Activated naive CD8-positive, alpha-beta T cell treated with anti-CD3 and anti-CD28 coated beads, Interleukin-2, amount 10 ng/mL, durations not matched to agents 7 days and 5 days (primary cell): ENCODE results near the gene CFL2. TPM values are rescaled to one million over a fixed set of nuclear protein-coding genes. Genes with fewer than 3 reads are reported as not detected.

Source experiments
- ATAC-seq: fragments of 150-1000 bp; cut with Tn5 transposase; one replicate; pipeline ENCODE4 v1.10.0; 2021; ENCODE audit warnings: low read depth, moderate library complexity
- POLR2A ChIA-PET: fragments of 350-600 bp; sonication (Branson Sonifier 250); formaldehyde crosslinking; loops from one replicate; lab custom pipeline; 2021; ENCODE audit warnings: antibody characterized with exemption; lab: Charles Lee
- DNase-seq: peaks from one replicate; pipeline ENCODE4 v3.0.0; 2021
- H3K27ac Mint-ChIP-seq: one replicate; pipeline ENCODE4 v1.8.0; 2022; ENCODE audit warnings: mild to moderate bottlenecking, mixed read lengths
- H3K27me3 Mint-ChIP-seq: one replicate; pipeline ENCODE4 v1.8.0; 2022; ENCODE audit warnings: mild to moderate bottlenecking, moderate library complexity, mixed read lengths
- H3K36me3 Mint-ChIP-seq: one replicate; pipeline ENCODE4 v1.8.0; 2021; ENCODE audit warnings: mild to moderate bottlenecking, mixed read lengths
- H3K4me1 Mint-ChIP-seq: one replicate; pipeline ENCODE4 v1.8.0; 2021; ENCODE audit warnings: mixed read lengths
- H3K4me3 Mint-ChIP-seq: one replicate; pipeline ENCODE4 v1.8.0; 2022; ENCODE audit warnings: mild to moderate bottlenecking, moderate library complexity, mixed read lengths
- H3K9me3 Mint-ChIP-seq: one replicate; pipeline ENCODE4 v1.8.0; 2021; ENCODE audit warnings: mixed read lengths
- total RNA-seq, 2 experiments: library from RNA; stranded (reverse); gene quantifications; one replicate each; pipeline ENCODE4 v1.2.3, GENCODE V29; 2021

The CFL2 gene
- total RNA-seq, 2 experiments from 2014 or later = 9.8 to 12.5 TPM

DNA sequence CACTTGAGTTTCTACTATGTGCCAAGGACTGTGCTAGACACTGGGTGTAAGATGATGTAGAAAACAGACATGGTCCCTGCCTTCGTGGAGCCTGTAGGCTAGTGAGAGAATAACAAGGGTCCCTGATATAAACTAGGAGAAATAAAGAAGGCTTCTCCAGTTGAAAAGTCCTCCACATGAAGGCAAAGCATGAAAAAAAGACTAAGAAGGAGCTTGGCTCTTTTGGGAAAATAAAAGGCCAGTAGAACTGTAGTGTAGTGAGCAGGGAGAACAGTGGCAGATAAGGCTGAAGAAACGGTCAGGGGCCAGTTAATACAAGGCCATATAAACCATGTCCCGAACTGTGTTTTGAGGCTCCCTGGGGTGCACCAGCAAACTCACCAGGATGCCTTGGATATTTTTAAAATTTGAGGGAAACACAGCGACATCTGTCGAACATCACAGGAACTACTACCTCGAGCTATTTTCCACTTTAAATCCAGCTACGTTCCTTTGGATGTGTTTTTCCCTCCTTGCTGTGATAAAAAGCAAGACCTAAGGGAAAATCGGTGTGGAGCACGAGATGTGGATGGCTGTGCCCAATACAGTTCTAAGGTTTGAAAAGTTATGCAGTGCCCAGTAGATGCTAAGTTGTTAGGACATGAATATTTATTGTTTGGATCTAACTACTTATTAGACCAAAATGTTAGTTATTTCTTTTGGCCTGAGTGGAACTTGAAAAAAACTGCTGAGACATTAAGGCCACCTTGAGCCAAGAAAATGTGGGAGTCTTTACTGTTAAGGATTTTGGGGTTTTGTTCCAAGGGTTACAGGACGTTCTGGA is 8.5 kb upstream of the CFL2 start:
- Mint-ChIP-seq H3K36me3 (no peaks in the 10 kb centered on the region), H3K4me3 (no peak overlapping the region), H3K4me1 (no peaks in the 10 kb centered on the region), H3K27ac (no peak overlapping the region), H3K27me3 (peaks cover 16% of the 10 kb centered on the region), H3K9me3 (no peaks in the 10 kb centered on the region)
- ATAC-seq = peak; percentile 50
- DNase-seq = no peak
- POLR2A ChIA-PET = interaction anchor here (0.6 to 0.9 kb wide), 2 partner anchors 50 to 168 kb away, joined by 3 read pairs; no protein-coding TSS in a partner anchor

DNA sequence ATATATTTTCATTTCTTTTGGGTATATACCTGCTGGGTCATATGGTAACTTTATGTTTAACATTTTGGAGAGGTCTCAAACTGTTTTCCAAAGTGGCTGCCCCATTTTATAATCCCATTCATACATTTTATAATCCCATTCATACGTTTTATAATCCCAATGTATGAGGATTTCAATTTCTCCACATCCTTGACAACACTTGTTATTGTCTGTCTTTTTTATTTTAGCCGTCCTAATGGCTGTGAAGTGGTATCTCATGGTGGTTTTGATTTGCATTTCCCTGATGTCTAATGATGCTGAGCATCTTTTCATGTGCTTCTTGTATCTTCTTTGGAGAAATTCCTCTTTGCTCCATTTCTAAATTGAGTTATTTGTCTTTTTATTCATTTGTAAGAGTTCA is 6.7 kb upstream of the CFL2 start:
- no peaks in the 10 kb centered on the region for H3K36me3 Mint-ChIP-seq
- H3K4me1 Mint-ChIP-seq = no peaks in the 10 kb centered on the region
- H3K4me3 Mint-ChIP-seq = no peak overlapping the region
- POLR2A ChIA-PET = no interaction called here
- peaks cover 20% of the 10 kb centered on the region for H3K27me3 Mint-ChIP-seq
- no peaks in the 10 kb centered on the region for H3K9me3 Mint-ChIP-seq
- DNase-seq = no peak
- H3K27ac Mint-ChIP-seq = no peak overlapping the region
- no peak for ATAC-seq

DNA sequence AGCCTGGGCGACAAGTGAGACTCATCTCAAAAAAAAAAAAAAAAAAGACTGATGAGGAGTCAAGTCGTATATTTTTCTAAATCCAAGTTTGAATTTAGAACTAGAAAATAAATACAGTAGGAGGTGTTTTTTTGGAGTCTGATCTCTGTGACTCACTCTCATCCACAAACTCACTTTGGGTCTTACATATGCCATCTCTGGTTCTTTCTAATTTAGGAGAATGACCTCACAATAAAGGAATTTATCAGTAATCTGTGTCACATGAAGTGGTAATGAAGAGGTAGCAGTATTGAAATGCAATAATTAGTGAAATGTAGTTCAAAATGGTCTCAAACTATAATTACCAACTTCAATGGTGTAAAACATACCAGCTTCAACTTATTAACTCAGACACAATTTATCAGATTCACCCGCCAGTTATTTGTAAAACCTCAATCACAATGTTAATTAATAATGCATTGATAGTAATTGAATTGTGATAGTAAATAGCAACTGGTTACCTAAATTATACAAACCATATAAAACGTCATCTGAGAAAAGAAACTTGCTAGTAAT is 4.4 kb upstream of the CFL2 start:
- POLR2A ChIA-PET = no interaction called here
- ATAC-seq (no peak), DNase-seq (no peak)
- H3K9me3 Mint-ChIP-seq = no peaks in the 10 kb centered on the region
- peaks cover 23% of the 10 kb centered on the region for H3K27me3 Mint-ChIP-seq
- H3K27ac Mint-ChIP-seq = no peak overlapping the region
- H3K36me3 Mint-ChIP-seq = peaks cover 1% of the 10 kb centered on the region
- no peak overlapping the region for H3K4me3 Mint-ChIP-seq
- peaks cover 4% of the 10 kb centered on the region for H3K4me1 Mint-ChIP-seq

DNA sequence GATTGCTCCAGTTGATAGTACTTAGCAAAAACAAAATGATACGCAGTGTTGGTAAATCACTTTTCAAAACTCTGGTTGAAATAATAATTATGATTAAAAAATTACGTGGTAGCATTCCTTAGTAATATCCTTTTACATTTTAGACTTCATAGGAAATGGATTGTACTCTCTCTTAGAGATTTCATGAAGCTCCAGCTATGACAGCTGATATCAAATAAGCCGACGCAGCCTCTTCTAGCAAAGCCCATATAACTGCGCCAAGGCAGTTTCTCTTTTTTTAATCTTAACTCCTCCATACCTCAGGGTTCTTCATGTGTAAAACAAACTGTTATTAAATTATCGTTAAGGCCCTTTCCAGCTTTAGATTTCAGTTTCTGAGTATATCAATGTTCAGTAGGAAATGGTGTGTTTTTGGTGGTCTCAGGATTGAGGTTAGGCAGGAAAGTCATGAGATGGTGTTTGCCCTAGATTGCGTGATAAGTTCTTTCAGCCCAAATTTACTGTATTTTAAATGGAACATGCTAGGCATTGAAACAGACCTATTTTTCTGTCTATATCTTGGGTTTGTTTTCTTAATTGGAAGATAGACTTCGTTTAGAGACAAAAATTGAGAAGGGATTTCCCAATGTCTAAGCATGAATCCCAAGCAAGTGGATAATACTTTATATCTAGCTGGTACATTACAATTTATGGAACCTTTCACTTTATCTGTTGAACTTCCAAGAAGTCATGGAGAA is 902 bp upstream of the CFL2 start:
- ATAC-seq = no peak
- no peaks in the 10 kb centered on the region for H3K9me3 Mint-ChIP-seq
- POLR2A ChIA-PET = interaction anchor here (0.6 to 1.1 kb wide), 2 partner anchors 7 to 160 kb away, joined by 3 to 4 read pairs; partner anchors contain the start of gene BAZ1A

DNA sequence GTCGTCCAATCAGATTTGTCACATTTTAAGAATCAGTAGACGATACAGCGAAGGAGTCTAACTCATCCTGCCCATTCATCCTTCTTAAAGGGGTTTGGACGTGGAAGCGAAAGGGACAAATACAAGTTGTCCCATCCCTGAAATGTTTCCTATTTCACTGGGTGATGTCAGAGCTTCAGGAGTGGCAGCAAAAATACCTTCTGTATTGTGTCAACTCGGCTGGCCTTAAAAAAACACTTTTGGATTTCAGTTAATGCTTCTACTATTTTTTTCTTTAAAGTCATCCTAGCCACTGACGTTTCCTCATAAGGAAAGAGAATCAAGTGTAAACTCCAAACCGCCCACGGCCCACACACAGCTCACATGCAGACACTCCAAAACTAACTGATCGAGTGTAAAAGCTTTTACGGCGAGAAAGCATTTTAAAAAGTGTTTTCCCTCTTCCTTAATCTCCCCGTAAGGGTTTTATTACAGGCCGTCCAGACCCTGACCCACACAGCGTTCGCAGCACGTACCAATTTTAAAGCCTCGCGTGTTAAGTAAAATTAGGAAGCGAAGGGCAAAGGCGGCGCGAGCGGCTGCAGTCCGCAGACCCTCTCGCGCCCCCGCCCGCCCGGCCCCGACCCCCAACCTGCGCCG is 593 bp downstream of the CFL2 start:
- DNase-seq = no peak
- Mint-ChIP-seq H3K4me3 (peak overlapping the region; percentile 94), H3K9me3 (no peaks in the 10 kb centered on the region), H3K36me3 (peaks cover 7% of the 10 kb centered on the region), H3K4me1 (peaks cover 14% of the 10 kb centered on the region), H3K27me3 (peaks cover 7% of the 10 kb centered on the region), H3K27ac (peak overlapping the region; percentile 86)
- POLR2A ChIA-PET = interaction anchor here (1.2 kb wide), 1 partner anchor 84 kb away, joined by 3 read pairs; the partner anchor contains the start of gene SNX6
- ATAC-seq = no peak

More for the DNA sequence above, 902 bp upstream of the CFL2 start:
- Mint-ChIP-seq H3K4me1 (peaks cover 14% of the 10 kb centered on the region), H3K27ac (peak overlapping the region; percentile 54), H3K4me3 (peak overlapping the region; percentile 67), H3K27me3 (peaks cover 12% of the 10 kb centered on the region), H3K36me3 (peaks cover 7% of the 10 kb centered on the region)
- DNase-seq = no peak

DNA sequence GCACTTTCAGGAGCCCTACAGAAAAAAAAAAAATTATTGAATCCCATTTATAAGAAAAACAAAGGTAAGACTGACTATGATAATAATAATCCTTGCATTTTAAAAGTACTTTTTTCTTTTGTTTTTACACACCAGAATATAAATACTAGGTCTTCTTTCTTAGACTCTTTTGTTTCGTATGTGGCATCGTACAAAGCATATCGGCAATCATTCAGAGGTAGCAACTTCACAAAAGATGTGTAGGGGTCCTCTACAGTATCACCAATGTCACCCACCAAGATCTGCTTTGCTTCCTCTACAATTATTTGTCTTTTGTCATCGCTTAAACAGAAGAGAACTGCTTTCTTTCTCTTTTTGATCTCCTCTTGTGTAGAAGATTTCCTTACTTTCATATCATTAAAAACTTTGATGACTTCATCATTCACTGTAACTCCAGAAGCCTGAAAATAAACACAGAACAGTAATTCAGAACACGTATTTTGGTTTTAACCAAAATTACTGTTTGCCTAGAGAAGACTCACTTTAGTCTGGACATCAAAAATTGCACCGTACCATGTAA is 1.2 kb downstream of the CFL2 start:
- peak overlapping the region; percentile 94 for H3K4me3 Mint-ChIP-seq
- ATAC-seq (no peak), DNase-seq (no peak)
- peaks cover 7% of the 10 kb centered on the region for H3K27me3 Mint-ChIP-seq
- no peaks in the 10 kb centered on the region for H3K9me3 Mint-ChIP-seq
- peak overlapping the region; percentile 86 for H3K27ac Mint-ChIP-seq
- H3K4me1 Mint-ChIP-seq = peaks cover 14% of the 10 kb centered on the region
- peaks cover 7% of the 10 kb centered on the region for H3K36me3 Mint-ChIP-seq
- POLR2A ChIA-PET = interaction anchor here (1.2 kb wide), 1 partner anchor 83 kb away, joined by 3 read pairs; the partner anchor contains the start of gene SNX6

DNA sequence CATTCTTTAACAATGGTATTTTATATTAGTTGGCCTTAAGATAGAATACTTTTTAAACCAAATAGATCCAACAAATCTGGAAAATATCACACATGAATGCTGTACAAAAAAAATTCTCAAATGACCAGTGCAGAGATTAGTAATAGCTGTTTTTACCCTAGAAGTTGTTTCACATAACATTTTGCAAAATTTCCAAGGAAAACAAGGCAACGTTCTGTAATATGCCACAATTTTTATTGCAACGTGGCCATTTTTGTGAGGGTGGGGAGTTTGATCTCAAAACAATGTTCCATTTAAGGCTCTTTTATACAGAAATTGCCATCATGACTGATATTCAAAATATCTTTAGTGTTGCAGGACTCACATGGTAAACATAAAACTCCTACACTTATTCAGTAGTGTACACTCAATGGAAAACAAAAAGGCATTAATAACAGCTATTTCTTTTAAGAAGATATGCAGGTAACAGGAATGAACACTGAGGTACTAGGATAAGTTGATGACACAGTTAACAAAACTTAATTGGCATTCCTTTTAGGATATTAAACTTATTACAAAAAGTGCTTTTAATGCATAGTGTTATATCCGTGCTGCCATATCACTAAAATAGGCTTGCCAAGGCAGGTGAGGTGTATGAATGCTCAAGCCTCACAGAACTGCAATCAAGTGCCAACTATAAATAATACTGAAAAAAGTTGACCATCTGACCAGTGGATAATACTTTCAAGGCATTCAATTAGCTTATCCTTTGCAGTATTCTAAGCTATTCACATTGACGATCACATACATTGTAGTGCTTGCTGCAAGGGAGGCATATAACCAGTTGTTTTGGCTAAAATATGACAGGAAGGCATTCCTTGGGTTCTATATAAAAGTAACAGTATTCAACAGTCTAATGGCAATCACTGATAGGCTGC is 2.3 kb downstream of the CFL2 start:
- Mint-ChIP-seq H3K27ac (no peak overlapping the region), H3K4me3 (no peak overlapping the region), H3K36me3 (peaks cover 7% of the 10 kb centered on the region), H3K4me1 (peaks cover 14% of the 10 kb centered on the region), H3K27me3 (peaks cover 4% of the 10 kb centered on the region), H3K9me3 (no peaks in the 10 kb centered on the region)
- no peak for DNase-seq
- POLR2A ChIA-PET = no interaction called here
- ATAC-seq = no peak

DNA sequence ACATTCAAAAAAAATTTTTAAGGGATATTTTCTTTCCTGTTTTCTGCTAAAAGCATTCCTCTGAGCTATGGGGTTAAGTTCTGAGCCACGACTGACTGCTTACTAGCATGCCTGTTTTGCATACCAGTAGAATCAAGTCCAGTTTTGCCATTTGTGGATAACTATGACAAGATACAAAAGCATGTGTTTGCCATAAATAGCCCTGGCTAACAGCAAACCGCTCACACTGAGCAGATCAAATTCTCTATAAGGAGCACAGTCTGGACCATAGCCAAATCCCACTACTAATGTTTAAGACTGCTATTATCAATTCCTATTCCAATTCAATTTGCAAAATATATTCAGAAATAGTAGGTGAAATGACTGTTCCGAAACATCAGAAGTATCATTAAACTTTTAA is 3.2 kb downstream of the CFL2 start:
- Mint-ChIP-seq H3K27me3 (peaks cover 3% of the 10 kb centered on the region), H3K27ac (no peak overlapping the region), H3K9me3 (no peaks in the 10 kb centered on the region), H3K4me1 (peaks cover 14% of the 10 kb centered on the region), H3K36me3 (peaks cover 7% of the 10 kb centered on the region), H3K4me3 (no peak overlapping the region)
- ATAC-seq (no peak), DNase-seq (no peak)
- POLR2A ChIA-PET = no interaction called here

DNA sequence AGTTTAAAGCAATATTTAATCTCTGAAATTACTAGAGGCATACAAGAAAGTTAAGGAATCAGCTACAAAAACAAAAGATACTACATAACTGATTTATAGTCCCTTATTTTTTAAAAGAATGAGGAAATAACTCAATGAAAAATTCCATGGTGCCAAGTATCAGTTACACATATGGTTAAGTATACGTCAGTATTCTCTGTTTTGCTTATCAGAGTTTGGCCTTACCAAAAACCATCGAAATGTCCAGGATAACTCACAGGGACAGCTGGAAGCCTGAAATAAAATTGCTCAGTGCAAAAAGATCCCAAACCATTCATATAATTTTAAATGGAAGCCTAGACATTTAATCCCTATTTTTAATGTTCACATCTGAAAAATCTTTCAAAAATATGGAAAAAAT is 3.6 kb downstream of the CFL2 start:
- Mint-ChIP-seq H3K9me3 (no peaks in the 10 kb centered on the region), H3K4me1 (peaks cover 14% of the 10 kb centered on the region), H3K4me3 (no peak overlapping the region), H3K36me3 (peaks cover 7% of the 10 kb centered on the region), H3K27ac (no peak overlapping the region), H3K27me3 (peaks cover 3% of the 10 kb centered on the region)
- DNase-seq (no peak), ATAC-seq (no peak)
- POLR2A ChIA-PET = no interaction called here

DNA sequence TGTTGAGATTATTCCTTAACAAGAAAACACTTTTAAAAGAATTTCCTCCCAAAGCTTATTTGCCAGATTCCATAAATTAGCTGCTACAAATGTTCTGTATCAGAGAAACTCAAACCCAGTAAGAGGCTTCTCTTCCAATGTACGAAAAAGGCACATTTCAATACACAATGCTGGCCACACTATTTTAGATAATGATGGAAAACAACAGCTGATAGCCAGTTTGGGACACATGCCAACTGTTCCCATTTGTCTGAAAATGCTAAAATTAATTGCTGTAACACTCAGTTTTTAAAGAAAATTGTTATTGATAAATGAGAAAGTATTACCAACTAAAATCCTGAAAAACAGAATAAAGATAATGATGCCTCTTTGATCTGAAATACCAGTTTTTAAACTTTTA is 4.4 kb downstream of the CFL2 start:
- Mint-ChIP-seq H3K4me3 (no peak overlapping the region), H3K27ac (no peak overlapping the region), H3K27me3 (no peaks in the 10 kb centered on the region), H3K36me3 (peaks cover 7% of the 10 kb centered on the region), H3K4me1 (peaks cover 10% of the 10 kb centered on the region), H3K9me3 (no peaks in the 10 kb centered on the region)
- POLR2A ChIA-PET = no interaction called here
- DNase-seq (no peak), ATAC-seq (no peak)

DNA sequence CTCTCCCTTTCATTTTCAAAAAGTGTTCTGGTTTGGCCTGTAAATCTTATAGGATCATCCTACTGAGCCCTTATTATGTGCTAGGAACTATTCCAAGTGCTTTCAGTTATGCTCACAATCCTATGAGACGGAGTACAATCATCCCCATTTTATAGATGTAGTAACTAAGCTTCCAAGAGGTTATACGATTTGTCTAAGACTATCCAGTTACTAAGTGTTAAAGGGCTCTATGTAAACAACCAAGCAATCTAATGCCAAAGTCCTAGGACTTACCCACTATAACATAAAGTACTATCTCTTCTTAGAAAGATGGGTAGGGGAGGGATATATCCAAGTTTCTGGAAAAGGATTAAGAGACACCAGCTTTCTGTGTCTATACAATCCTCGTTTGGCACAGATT is 6.7 kb downstream of the CFL2 start:
- no peaks in the 10 kb centered on the region for H3K27me3 Mint-ChIP-seq
- DNase-seq = no peak
- no peak for ATAC-seq
- no peak overlapping the region for H3K4me3 Mint-ChIP-seq
- H3K9me3 Mint-ChIP-seq = no peaks in the 10 kb centered on the region
- H3K4me1 Mint-ChIP-seq = peaks cover 3% of the 10 kb centered on the region
- POLR2A ChIA-PET = interaction anchor here (1.1 kb wide), 1 partner anchor 8 kb away, joined by 3 read pairs; no protein-coding TSS in a partner anchor
- H3K27ac Mint-ChIP-seq = no peak overlapping the region
- H3K36me3 Mint-ChIP-seq = peaks cover 4% of the 10 kb centered on the region

DNA sequence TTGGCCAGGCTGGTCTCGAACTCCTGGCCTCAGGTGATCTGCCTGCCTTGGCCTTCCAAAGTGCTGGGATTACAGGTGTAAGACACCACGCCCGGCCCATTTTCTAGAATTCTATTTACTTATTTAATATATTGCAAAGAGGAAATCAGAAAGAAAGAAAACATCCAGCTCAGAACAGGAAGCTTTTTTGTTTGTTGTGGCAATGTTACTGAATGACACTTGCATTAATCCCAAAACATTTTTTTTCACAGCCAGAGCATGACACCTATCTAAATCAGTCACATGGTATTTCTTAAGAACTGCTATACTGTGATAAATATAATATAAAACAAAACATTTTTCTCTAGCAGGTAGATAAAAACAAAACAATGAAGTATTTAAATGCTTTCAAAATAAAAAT is 12.6 kb downstream of the CFL2 start:
- POLR2A ChIA-PET = no interaction called here
- ATAC-seq (no peak), DNase-seq (no peak)
- Mint-ChIP-seq H3K4me1 (no peaks in the 10 kb centered on the region), H3K27ac (no peak overlapping the region), H3K27me3 (no peaks in the 10 kb centered on the region), H3K9me3 (no peaks in the 10 kb centered on the region), H3K36me3 (no peaks in the 10 kb centered on the region), H3K4me3 (no peak overlapping the region)
